ENCODE results near the gene FILIP1L.

DNA sequence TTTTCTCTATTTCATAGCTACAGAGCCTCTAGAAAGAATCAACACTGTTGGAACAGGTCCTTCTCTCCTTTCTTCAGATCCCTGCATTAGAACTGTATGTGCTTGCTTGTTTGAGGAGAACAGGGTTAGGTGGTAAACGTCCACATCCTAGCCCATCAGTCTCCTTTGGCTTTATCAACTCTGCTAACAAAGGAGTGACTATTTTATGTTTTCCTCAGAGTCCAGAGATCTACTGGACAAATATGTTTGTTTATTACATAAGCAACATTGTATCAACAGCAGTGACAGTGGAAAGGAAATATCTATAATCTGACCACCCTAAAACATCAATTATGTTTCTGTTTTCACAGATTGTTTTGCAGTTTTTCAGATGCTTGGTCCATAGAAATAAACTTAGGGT lies 257.0 kb downstream of the FILIP1L start:
- TF ChIP-seq, protein P1, sequence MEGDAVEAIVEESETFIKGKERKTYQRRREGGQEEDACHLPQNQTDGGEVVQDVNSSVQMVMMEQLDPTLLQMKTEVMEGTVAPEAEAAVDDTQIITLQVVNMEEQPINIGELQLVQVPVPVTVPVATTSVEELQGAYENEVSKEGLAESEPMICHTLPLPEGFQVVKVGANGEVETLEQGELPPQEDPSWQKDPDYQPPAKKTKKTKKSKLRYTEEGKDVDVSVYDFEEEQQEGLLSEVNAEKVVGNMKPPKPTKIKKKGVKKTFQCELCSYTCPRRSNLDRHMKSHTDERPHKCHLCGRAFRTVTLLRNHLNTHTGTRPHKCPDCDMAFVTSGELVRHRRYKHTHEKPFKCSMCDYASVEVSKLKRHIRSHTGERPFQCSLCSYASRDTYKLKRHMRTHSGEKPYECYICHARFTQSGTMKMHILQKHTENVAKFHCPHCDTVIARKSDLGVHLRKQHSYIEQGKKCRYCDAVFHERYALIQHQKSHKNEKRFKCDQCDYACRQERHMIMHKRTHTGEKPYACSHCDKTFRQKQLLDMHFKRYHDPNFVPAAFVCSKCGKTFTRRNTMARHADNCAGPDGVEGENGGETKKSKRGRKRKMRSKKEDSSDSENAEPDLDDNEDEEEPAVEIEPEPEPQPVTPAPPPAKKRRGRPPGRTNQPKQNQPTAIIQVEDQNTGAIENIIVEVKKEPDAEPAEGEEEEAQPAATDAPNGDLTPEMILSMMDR (IDR thresholded peaks at IDR 0.05; ENCODE audit: borderline replicate concordance, extremely low read depth, low read length, poor library complexity, severe bottlenecking) = no peak
- TF ChIP-seq EZH2 (IDR thresholded peaks at IDR 0.05; ENCODE audit: borderline replicate concordance, low read depth, low read length, severe bottlenecking) = no peak
